HEK293 (cell line): ENCODE measurements around the gene ZNF529.

Experiments used
- GFI1B ChIP-seq: fragments of 450-650 bp; formaldehyde crosslinking; IDR thresholded peaks from 2 replicates; pipeline ENCODE4 v1.5.1; 2016; ENCODE audit warnings: missing biosample characterization, missing genetic modification characterization
- GLIS1 ChIP-seq: fragments of 450-650 bp; formaldehyde crosslinking; IDR thresholded peaks from 2 replicates; pipeline ENCODE4 v1.5.1; 2016; ENCODE audit warnings: missing biosample characterization, missing genetic modification characterization
- KLF1 ChIP-seq: fragments of 450-650 bp; formaldehyde crosslinking; IDR thresholded peaks from 2 replicates; pipeline ENCODE4 v1.5.1; 2016; ENCODE audit warnings: missing biosample characterization, missing genetic modification characterization
- SALL2 ChIP-seq: fragments of 450-650 bp; formaldehyde crosslinking; IDR thresholded peaks from 2 replicates; pipeline ENCODE4 v1.5.0; 2017; ENCODE audit warnings: missing biosample characterization, mild to moderate bottlenecking, missing genetic modification characterization, borderline replicate concordance
- SETDB1 ChIP-seq: IDR thresholded peaks from one replicate; pipeline ENCODE4 v1.6.1; 2017; ENCODE audit warnings: mild to moderate bottlenecking, low read length, moderate library complexity, mixed read lengths; ENCODE audit not compliant: insufficient read length
- SP2 ChIP-seq: fragments of 450-650 bp; formaldehyde crosslinking; IDR thresholded peaks from 2 replicates; pipeline ENCODE4 v1.5.1; 2016; ENCODE audit warnings: missing biosample characterization, missing genetic modification characterization
- ZBTB21 ChIP-seq: fragments of 450-650 bp; formaldehyde crosslinking; IDR thresholded peaks from 2 replicates; pipeline ENCODE4 v1.5.1; 2017; ENCODE audit warnings: missing biosample characterization, missing genetic modification characterization
- ZBTB26 ChIP-seq: fragments of 450-650 bp; formaldehyde crosslinking; optimal IDR thresholded peaks from 2 replicates; pipeline ENCODE3; 2016; ENCODE audit warnings: missing biosample characterization, mild to moderate bottlenecking, missing genetic modification characterization
- ZBTB44 ChIP-seq: fragments of 450-650 bp; IDR thresholded peaks from 2 replicates; pipeline ENCODE4 v1.5.1; 2018; ENCODE audit warnings: missing biosample characterization, mild to moderate bottlenecking, missing genetic modification characterization
- ZBTB6 ChIP-seq: fragments of 450-650 bp; formaldehyde crosslinking; IDR thresholded peaks from 2 replicates; pipeline ENCODE4 v1.5.1; 2017; ENCODE audit warnings: missing biosample characterization, missing genetic modification characterization
- ZBTB7A ChIP-seq: fragments of 450-650 bp; formaldehyde crosslinking; IDR thresholded peaks from 2 replicates; pipeline ENCODE4 v1.5.1; 2016; ENCODE audit warnings: low read depth, missing biosample characterization, missing genetic modification characterization
- ZNF10 ChIP-seq: fragments of 450-650 bp; formaldehyde crosslinking; IDR thresholded peaks from 2 replicates; pipeline ENCODE4 v1.5.1; 2017; ENCODE audit warnings: missing biosample characterization, missing genetic modification characterization
- ZNF132 ChIP-seq: fragments of 450-650 bp; formaldehyde crosslinking; IDR thresholded peaks from 2 replicates; pipeline ENCODE4 v1.5.1; 2017; ENCODE audit warnings: missing biosample characterization, missing genetic modification characterization, borderline replicate concordance
- ZNF214 ChIP-seq: fragments of 450-650 bp; formaldehyde crosslinking; IDR thresholded peaks from 2 replicates; pipeline ENCODE4 v1.5.1; 2017; ENCODE audit warnings: missing biosample characterization, mild to moderate bottlenecking, missing genetic modification characterization, borderline replicate concordance
- ZNF354C ChIP-seq: fragments of 450-650 bp; formaldehyde crosslinking; IDR thresholded peaks from 2 replicates; pipeline ENCODE4 v1.5.1; 2016; ENCODE audit warnings: missing biosample characterization, missing genetic modification characterization, low read depth, borderline replicate concordance
- ZNF416 ChIP-seq: fragments of 450-650 bp; formaldehyde crosslinking; IDR thresholded peaks from 2 replicates; pipeline ENCODE4 v1.5.1; 2016; ENCODE audit warnings: missing biosample characterization, missing genetic modification characterization
- ZNF433 ChIP-seq: fragments of 450-650 bp; formaldehyde crosslinking; IDR thresholded peaks from 2 replicates; pipeline ENCODE4 v1.5.1; 2016; ENCODE audit warnings: missing biosample characterization, missing genetic modification characterization, low read depth
- ZNF510 ChIP-seq: fragments of 450-650 bp; formaldehyde crosslinking; IDR thresholded peaks from 2 replicates; pipeline ENCODE4 v1.5.1; 2018; ENCODE audit warnings: mild to moderate bottlenecking, missing genetic modification characterization, missing biosample characterization; ENCODE audit not compliant: insufficient replicate concordance
- ZNF529 ChIP-seq: fragments of 450-650 bp; formaldehyde crosslinking; IDR thresholded peaks from 2 replicates; pipeline ENCODE4 v1.5.1; 2017; ENCODE audit warnings: missing genetic modification characterization, missing biosample characterization; ENCODE audit not compliant: insufficient replicate concordance
- ZNF549 ChIP-seq: fragments of 450-650 bp; IDR thresholded peaks from 2 replicates; pipeline ENCODE4 v1.5.1; 2018; ENCODE audit warnings: missing biosample characterization, missing genetic modification characterization, mild to moderate bottlenecking, inconsistent platforms, moderate library complexity
- ZNF596 ChIP-seq: fragments of 450-650 bp; IDR thresholded peaks from 2 replicates; pipeline ENCODE4 v1.5.0; 2018; ENCODE audit warnings: missing biosample characterization, mild to moderate bottlenecking, missing genetic modification characterization, moderate library complexity
- ZNF701 ChIP-seq: fragments of 450-650 bp; formaldehyde crosslinking; IDR thresholded peaks from 2 replicates; pipeline ENCODE4 v1.5.1; 2016; ENCODE audit warnings: missing biosample characterization, missing genetic modification characterization
- ZNF776 ChIP-seq: fragments of 450-650 bp; formaldehyde crosslinking; IDR thresholded peaks from 2 replicates; pipeline ENCODE4 v1.5.0; 2017; ENCODE audit warnings: missing biosample characterization, missing genetic modification characterization, borderline replicate concordance
- ZNF777 ChIP-seq: fragments of 450-650 bp; formaldehyde crosslinking; IDR thresholded peaks from 2 replicates; pipeline ENCODE4 v1.5.1; 2017; ENCODE audit warnings: missing biosample characterization, missing genetic modification characterization, borderline replicate concordance
- ZSCAN5A ChIP-seq: fragments of 450-650 bp; formaldehyde crosslinking; IDR thresholded peaks from 2 replicates; pipeline ENCODE4 v1.5.1; 2016; ENCODE audit warnings: missing biosample characterization, missing genetic modification characterization

Gene ZNF529

GRCh38 chr19:36528921-36529518 is 44.1 kb downstream of the ZNF529 start (continued):
- TF ChIP-seq KLF1 (peak; percentile 72), ZBTB6 (no peak), ZNF701 (tag by site-specific recombination) (peak; percentile 94; the same call in 1 of the 2 replicates), ZNF549 (tag by site-specific recombination) (no peak), ZSCAN5A (peak; percentile 15; the same call in 1 of the 2 replicates), ZNF10 (tag by site-specific recombination) (no peak), ZNF132 (tag by site-specific recombination) (no peak), ZNF214 (tag by site-specific recombination) (no peak), ZBTB7A (no peak), ZNF596 (tag by site-specific recombination) (no peak), ZNF416 (tag by site-specific recombination) (peak; percentile 64; the same call in 1 of the 2 replicates), ZNF529 (tag by site-specific recombination) (no peak), SALL2 (tag by site-specific recombination) (no peak), ZBTB21 (tag by site-specific recombination) (peak; percentile 70), ZNF777 (tag by site-specific recombination) (peak; percentile 86; the same call in 1 of the 2 replicates), ZBTB44 (tag by site-specific recombination) (no peak), ZNF433 (no peak), ZNF776 (no peak), ZNF354C (no peak), ZBTB26 (tag by site-specific recombination) (peak; percentile 82), SETDB1 (no peak), GFI1B (tag by site-specific recombination) (no peak), GLIS1 (peak; percentile 65), SP2 (tag by site-specific recombination) (no peak; the same call in 1 of the 2 replicates), ZNF510 (tag by site-specific recombination) (no peak)
